Gastrocnemius medialis (tissue), 4 donors: ENCODE measurements around the gene TAMM41.
"Not testable (repeated sequence)": the region's sequence is repeated elsewhere in the genome, so short reads cannot be mapped to it uniquely, and the experiment has no call there.

ENCODE experiments used
- POLR2A ChIP-seq, 2 donors: fragments of 450-650 bp; IDR thresholded peaks; one replicate each; pipeline ENCODE4 v1.6.1; 2017; ENCODE audit warnings: antibody characterized with exemption in 2 of 2, mild to moderate bottlenecking in 2 of 2, moderate library complexity in 2 of 2
- TF ChIP-seq, protein P1 (sequence below), 5 experiments: fragments of 450-650 bp in 3 of 5; fragments of 200-600 bp in 2 of 5; sonication (generic) in 2 of 5; IDR thresholded peaks in 4 of 5; conservative IDR thresholded peaks in 1 of 5; 1 replicate in 4 of 5; 2 replicates in 1 of 5; pipeline ENCODE4 v1.5.1; 2016 to 2019; ENCODE audit warnings: antibody characterized with exemption in 5 of 5, mild to moderate bottlenecking in 3 of 5, moderate library complexity in 3 of 5

DNA sequence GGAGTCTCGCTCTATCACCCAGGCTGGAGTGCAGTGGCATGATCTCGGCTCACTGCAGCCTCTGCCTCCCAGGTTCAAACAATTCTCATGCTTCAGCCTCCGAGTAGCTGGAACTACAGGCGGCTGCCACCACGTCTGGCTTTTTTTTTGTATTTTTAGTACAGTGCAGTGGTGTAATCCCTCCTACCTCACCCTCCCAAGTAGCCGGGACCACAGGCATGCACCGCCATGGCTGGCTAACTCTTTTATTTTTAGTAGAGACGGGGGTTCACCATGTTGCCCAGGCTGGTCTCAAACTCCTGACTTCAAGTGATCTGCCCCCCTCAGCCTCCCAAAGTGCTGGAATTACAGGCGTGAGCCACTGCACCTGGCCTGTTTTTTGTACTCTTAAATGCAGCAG, 98.4 kb downstream of the TAMM41 start:
- TF ChIP-seq, protein P1, sequence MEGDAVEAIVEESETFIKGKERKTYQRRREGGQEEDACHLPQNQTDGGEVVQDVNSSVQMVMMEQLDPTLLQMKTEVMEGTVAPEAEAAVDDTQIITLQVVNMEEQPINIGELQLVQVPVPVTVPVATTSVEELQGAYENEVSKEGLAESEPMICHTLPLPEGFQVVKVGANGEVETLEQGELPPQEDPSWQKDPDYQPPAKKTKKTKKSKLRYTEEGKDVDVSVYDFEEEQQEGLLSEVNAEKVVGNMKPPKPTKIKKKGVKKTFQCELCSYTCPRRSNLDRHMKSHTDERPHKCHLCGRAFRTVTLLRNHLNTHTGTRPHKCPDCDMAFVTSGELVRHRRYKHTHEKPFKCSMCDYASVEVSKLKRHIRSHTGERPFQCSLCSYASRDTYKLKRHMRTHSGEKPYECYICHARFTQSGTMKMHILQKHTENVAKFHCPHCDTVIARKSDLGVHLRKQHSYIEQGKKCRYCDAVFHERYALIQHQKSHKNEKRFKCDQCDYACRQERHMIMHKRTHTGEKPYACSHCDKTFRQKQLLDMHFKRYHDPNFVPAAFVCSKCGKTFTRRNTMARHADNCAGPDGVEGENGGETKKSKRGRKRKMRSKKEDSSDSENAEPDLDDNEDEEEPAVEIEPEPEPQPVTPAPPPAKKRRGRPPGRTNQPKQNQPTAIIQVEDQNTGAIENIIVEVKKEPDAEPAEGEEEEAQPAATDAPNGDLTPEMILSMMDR (IDR thresholded peaks at IDR 0.05 in 4 of 5, conservative IDR thresholded peaks at IDR 0.05 in 1 of 5): not testable (repeated sequence)
- TF ChIP-seq POLR2A (IDR thresholded peaks at IDR 0.05): not testable (repeated sequence)
